Measurements from ENCODE around the gene HTN1.
"Not testable (repeated sequence)": the region's sequence is repeated elsewhere in the genome, so short reads cannot be mapped to it uniquely, and the experiment has no call there.

Gene HTN1

GRCh38 chr4:70050138-70050537 lies at the start of gene HTN1:
HTN1 (plus strand) TSS chr4:70050438; CDS start chr4:70053077, 2,639 bp downstream.
- DNase-seq (ENCODE audit: low read depth): not testable (repeated sequence)

GRCh38 chr4:70000711-70001110 lies 49.5 kb upstream of the HTN1 start:
- no peak for DNase-seq (ENCODE audit: low read depth)

- DNase-seq (ENCODE audit: low read depth): no peak
These were observed 47.7 kb upstream of the HTN1 start for GRCh38 chr4:70002507-70002906.

DNA sequence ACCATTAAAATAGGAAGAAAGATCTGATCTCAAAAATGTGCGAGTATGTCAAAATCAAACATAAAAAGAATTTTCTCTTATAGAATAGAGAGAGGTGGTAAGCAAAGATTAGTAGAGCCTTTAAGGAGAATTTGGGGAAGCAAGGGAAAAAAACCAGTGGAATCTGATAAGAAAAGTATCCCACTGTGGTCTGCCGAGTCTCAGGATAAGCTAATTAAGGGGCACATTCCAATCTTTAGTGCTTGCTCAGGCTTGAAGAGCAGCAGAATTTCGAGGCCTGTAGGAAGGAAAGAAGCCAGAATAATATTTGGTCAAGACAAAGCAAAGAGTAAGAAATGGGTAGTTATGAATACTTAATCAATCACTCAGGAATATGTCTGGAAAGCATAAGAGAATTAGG lies 41.5 kb upstream of the HTN1 start:
- DNase-seq (ENCODE audit: low read depth): no peak

DNA sequence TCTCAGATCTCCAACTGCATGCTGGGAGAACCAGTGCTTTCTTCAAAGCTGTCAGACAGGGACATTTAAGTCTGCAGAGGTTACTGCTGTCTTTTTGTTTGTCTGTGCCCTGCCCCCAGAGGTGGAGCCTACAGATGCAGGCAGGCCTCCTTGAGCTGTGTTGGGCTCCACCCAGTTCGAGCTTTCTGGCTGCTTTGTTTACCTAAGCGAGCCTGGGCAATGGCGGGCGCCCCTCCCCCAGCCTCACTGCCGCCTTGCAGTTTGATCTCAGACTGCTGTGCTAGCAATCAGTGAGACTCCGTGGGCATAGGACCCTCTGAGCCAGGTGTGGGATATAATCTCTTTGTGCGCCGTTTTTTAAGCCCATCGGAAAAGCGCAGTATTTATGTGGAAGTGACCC lies 31.2 kb upstream of the HTN1 start:
- not testable (repeated sequence) for DNase-seq (ENCODE audit: low read depth)

GRCh38 chr4:70023218-70023617 lies 27.0 kb upstream of the HTN1 start:
- no peak for DNase-seq (ENCODE audit: low read depth)

DNA sequence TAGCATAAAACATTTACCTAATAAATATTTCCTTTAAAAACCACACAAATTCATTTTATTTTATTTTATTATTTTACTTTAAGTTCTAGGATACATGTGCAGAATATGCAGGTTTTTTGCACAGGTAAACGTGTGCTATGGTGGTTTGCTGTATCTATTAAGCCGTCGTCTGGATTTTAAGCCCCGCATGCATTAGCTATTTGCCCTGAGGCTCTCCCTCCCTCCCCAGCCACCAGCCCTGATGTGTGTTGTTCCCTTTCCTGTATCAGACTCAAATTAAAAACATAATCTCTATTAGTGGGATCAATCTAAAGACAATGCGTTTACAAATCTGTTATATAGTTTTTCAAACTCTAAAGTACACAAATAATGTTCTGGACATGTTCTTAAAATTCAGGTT lies 23.2 kb upstream of the HTN1 start:
- no peak for DNase-seq (ENCODE audit: low read depth)

GRCh38 chr4:70028159-70028558 lies 22.1 kb upstream of the HTN1 start, which contains the start of gene HTN3:
HTN3 (plus strand) TSS chr4:70028459; CDS start chr4:70030741, 2,282 bp downstream.
- not testable (repeated sequence) for DNase-seq (ENCODE audit: low read depth)

DNA sequence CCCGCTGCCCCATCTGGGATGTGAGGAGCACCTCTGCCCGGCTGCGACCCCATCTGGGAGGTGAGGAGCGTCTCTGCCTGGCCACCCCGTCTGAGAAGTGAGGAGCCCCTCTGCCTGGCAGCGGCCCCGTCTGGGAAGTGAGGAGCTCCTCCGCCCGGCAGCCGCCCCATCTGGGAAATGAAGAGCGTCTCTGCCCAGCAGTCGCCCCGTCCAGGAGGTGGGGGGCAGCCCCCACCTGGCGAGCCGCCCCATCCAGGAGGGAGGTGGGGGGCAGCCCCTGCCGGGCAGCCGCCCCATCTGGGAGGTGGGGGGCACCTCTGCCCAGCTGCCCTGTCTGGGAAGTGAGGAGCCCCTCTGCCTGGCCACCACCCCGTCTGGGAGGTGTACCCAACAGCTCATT lies 12.7 kb upstream of the HTN1 start:
- DNase-seq (ENCODE audit: low read depth): not testable (repeated sequence)

DNA sequence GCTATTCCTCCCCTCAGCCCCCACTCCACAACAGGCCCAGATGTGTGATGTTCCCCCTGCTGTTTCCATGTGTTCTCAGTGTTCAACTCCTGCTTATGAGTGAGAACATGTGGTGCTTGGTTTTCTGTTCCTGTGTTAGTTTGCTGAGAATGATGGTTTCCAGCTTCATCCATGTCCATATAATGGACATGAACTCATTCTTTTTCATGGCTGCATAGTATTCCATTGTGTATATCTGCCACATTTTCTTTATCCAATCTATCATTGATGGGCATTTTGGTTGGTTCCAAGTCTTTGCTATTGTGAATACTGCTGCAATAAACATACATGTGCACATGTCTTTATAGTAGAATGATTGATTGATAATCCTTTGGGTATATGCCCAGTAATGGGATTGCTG lies 10.3 kb upstream of the HTN1 start:
- not testable (repeated sequence) for DNase-seq (ENCODE audit: low read depth)

- no peak for DNase-seq (ENCODE audit: low read depth)
These were observed 8.5 kb upstream of the HTN1 start for GRCh38 chr4:70041652-70042286.

- DNase-seq (ENCODE audit: low read depth): not testable (repeated sequence)
These were observed 6.3 kb downstream of the HTN1 start for GRCh38 chr4:70056534-70056933.

DNA sequence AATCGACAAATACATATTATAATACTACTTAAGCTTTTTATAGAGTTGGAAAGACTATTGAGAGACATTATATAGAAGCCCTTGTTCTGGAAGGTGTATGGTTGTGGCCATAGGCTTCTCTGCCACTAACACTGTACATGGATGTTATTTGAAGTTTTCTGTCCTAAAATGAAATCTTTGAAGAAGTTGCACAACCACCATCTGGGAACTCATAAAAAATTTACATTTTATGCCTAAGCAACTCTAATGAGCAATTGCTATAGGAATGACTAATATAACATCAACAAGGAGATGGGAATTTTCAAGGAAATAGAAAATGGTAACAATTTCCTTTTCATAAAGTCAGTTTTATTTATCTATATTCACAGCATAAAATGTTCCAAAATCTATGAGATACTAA lies 7.4 kb downstream of the HTN1 start:
- DNase-seq (ENCODE audit: low read depth): no peak

- no peak for DNase-seq (ENCODE audit: low read depth)
These were observed 8.9 kb downstream of the HTN1 start for GRCh38 chr4:70059149-70059548.

- no peak for DNase-seq (ENCODE audit: low read depth)
These were observed 11.8 kb downstream of the HTN1 start for GRCh38 chr4:70062000-70062399.

- DNase-seq (ENCODE audit: low read depth): no peak
These were observed 30.0 kb downstream of the HTN1 start for GRCh38 chr4:70080205-70080604.

DNA sequence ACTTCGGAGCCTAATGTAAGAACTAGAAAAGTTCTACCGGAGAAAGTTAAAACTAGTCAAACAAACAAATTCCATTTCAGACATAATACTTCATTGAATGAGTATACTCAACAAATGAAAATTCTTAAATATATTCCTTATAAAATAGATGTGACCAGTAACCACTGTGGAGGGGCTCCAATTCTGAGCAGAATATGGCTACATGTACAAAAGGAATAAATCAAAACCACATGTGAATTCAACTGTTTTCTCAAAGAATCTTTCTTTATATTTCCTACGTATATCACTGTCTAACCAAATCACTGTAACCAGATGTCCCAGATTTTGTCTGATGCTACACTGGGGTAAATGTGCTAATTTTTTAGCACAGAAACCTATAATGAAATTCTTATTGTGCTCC lies 49.0 kb downstream of the HTN1 start:
- DNase-seq (ENCODE audit: low read depth): no peak

Data from stimulated activated CD8-positive, alpha-beta memory T cell treated with anti-CD3 and anti-CD28 coated beads, Interleukin-7, amount 100 ng/mL, for 24 hours (primary cell).